ENCODE measurements around the gene TFEC. TPM values are rescaled to one million over a fixed set of nuclear protein-coding genes. Genes with fewer than 3 reads are reported as not detected.
A peak's percentile ranks its signal among the peaks of the same experiment; 100 is the strongest.
"Not testable (repeated sequence)": the region's sequence is repeated elsewhere in the genome, so short reads cannot be mapped to it uniquely, and the experiment has no call there.

TFEC gene
- total RNA-seq, 4 donors from 2014 or later: 7.3 to 22.9 (median 11.1) TPM

GRCh38 chr7:116024826-116025809 is 5.4 kb downstream of the TFEC start:
- DNase-seq (ENCODE audit: low spot score) (no peak), ATAC-seq (ENCODE audit: low FRiP score) (peak; percentile 51)
- TF ChIP-seq, protein P1, sequence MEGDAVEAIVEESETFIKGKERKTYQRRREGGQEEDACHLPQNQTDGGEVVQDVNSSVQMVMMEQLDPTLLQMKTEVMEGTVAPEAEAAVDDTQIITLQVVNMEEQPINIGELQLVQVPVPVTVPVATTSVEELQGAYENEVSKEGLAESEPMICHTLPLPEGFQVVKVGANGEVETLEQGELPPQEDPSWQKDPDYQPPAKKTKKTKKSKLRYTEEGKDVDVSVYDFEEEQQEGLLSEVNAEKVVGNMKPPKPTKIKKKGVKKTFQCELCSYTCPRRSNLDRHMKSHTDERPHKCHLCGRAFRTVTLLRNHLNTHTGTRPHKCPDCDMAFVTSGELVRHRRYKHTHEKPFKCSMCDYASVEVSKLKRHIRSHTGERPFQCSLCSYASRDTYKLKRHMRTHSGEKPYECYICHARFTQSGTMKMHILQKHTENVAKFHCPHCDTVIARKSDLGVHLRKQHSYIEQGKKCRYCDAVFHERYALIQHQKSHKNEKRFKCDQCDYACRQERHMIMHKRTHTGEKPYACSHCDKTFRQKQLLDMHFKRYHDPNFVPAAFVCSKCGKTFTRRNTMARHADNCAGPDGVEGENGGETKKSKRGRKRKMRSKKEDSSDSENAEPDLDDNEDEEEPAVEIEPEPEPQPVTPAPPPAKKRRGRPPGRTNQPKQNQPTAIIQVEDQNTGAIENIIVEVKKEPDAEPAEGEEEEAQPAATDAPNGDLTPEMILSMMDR (IDR thresholded peaks at IDR 0.05): no peak

DNA sequence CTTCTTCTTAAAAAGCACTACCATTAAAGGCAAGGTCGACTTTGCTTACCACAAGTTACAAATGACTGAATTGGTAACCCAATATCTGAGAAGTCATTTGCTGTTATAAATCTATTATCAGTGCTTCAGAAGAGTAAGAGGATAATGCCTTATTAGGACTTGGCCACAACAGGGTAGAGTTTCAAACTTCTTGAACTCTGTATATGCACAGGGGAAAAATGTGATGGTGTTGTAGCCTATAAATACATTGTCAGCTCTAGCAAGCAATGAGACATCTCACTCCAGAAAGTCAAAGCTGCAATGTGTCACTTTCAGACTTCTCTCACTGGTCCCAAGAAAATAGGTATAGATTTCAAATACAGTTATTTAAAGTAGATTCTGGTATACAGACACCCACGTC is 9.3 kb downstream of the TFEC start:
- DNase-seq (ENCODE audit: low spot score): no peak
- TF ChIP-seq, protein P1 (IDR thresholded peaks at IDR 0.05): no peak
- ATAC-seq (ENCODE audit: low FRiP score): no peak

DNA sequence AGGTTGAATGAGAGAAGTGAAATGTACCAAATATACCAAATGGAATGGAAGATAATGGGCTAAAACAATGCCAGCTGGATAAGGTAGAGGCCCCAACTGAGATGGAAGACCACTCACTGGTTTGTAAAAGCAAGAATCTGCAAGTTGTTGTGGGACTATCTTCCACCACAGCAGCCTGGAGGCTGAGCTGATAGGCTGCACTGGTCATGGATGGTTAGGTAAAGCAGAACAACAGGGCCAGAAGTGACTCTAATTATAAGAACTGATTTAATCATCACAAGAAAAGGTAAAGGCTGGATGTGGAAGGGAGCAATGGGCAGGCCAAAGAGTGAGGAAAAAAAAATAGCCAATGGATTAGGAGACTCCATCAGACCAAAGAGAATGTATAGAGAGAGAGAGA is 11.8 kb downstream of the TFEC start:
- DNase-seq (ENCODE audit: low spot score) (no peak), ATAC-seq (ENCODE audit: low FRiP score) (no peak)
- TF ChIP-seq, protein P1 (IDR thresholded peaks at IDR 0.05): no peak

GRCh38 chr7:116013675-116014074 is 16.9 kb downstream of the TFEC start:
- DNase-seq (ENCODE audit: low spot score) (no peak), ATAC-seq (ENCODE audit: low FRiP score) (no peak)
- TF ChIP-seq, protein P1 (IDR thresholded peaks at IDR 0.05): no peak

- DNase-seq (ENCODE audit: low spot score) (no peak), ATAC-seq (ENCODE audit: low FRiP score) (no peak)
- TF ChIP-seq, protein P1 (IDR thresholded peaks at IDR 0.05): no peak
These were observed 19.0 kb downstream of the TFEC start for GRCh38 chr7:116011584-116011983.

- not testable (repeated sequence) for ATAC-seq (ENCODE audit: low FRiP score); DNase-seq (ENCODE audit: low spot score)
These were observed 25.8 kb downstream of the TFEC start for GRCh38 chr7:116004762-116005161.

DNA sequence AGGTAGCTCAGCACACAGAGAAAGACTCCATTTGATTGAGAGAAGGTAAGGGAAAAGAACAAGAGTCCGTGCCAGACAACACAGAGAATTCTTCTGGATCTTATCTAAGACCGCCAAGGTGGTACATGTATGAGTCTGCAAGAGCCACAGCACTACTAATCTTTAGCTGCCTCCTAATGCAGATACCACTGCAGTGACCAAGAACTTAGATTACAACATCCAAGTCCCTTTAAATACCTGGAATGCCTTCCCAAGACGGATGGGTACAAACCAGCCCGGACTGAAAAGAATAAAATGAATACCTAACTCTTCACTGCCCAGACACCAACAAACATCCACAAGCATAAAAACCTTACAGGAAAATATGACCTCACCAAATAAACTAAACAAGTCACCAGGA is 33.3 kb downstream of the TFEC start:
- TF ChIP-seq, protein P1 (IDR thresholded peaks at IDR 0.05): no peak
- DNase-seq (ENCODE audit: low spot score): no peak
- ATAC-seq (ENCODE audit: low FRiP score): no peak
